Astrocyte of the cerebellum (primary cell): ENCODE results near the gene PDIA3.

Experiments
- DNase-seq: peaks from one replicate; pipeline ENCODE4 v3.0.0-alpha.2; 2011; ENCODE audit warnings: low read depth
- H3K4me3 ChIP-seq: 2 replicates; pipeline ENCODE4 v1.5.1; 2011; ENCODE audit warnings: mild to moderate bottlenecking, low read depth, low read length, moderate library complexity
- CTCF ChIP-seq: IDR thresholded peaks from 2 replicates; pipeline ENCODE4 v1.5.1; 2012; ENCODE audit warnings: low read length, low read depth, moderate library complexity, mild to moderate bottlenecking; ENCODE audit errors: missing control alignments
- in situ Hi-C: cut with HindIII; loops from 2 replicates; pipeline ENCODE4 v1.10.0; 2017; ENCODE audit warnings: low sequenced_read_pairs

PDIA3 gene

DNA sequence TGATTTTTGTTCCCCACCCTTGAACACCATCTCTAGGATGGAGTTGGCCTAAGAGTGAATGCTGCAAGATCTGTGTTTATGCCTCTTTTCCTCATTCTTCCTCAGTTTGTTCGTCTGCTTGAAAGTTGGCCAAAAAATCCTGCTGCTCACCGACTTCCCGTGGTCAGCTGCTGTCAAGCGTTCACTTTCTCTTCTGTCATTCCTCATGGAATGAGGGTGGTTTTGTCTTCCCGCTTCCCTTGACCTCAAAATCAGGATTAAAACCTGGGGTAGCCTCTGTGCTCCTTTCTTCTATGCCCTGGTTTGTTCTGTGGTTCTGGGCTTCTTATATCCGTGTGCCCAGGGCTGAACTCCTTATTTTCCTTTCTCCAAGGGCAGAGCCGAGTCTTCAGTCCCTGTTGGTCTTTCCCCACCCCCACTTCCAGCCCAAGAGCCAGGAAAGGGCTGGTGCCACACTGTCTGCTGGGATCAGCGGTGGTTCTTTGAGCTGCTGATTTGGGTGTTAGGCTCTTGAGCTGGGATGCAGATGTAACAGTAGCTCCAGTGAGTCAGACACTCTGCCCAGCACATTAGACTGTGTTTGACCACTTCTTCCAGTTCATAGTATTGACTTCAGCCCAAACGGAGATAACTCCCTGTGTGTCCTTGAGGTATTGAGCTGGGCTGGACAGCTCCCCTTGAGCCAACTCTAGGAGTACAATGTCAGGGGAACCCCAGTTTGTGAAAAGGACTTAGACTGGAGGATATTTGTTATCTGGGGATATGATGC, 48.2 kb downstream of the PDIA3 start:
- TF ChIP-seq CTCF: no peak
- H3K4me3 ChIP-seq: peak overlapping the region; percentile 2
- DNase-seq: no peak
- in situ Hi-C loops: no loop called here

GRCh38 chr15:43795197-43795596, 49.0 kb downstream of the PDIA3 start:
- no peak overlapping the region for H3K4me3 ChIP-seq
- TF ChIP-seq CTCF: no peak
- in situ Hi-C loops: no loop called here

DNA sequence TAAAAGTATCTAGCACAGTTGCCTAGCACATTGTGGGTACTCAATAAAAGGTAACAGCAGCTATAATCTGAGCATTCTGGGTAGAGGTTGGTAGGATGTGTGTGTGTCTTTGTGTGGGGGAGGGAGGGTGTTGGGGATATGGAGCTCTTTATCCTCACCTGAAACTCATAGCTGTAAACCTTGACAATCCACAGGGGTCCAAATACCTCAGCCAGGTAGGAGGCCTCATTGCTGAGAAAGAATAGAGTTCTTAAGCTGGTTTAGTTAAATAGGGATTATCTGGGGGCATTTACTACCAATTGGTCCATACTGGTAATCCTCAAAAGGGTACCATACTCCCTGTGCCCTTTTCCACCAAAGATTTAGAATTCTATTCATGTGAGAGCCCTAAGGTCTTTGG, 49.8 kb downstream of the PDIA3 start:
- in situ Hi-C loops: no loop called here
- DNase-seq: no peak
- H3K4me3 ChIP-seq: no peak overlapping the region
- no peak for TF ChIP-seq CTCF

More at GRCh38 chr15:43795197-43795596, 49.0 kb downstream of the PDIA3 start:
- DNase-seq: no peak

- TF ChIP-seq CTCF: no peak
- in situ Hi-C loops: no loop called here
- no peak for DNase-seq
- no peak overlapping the region for H3K4me3 ChIP-seq
Observed at GRCh38 chr15:43796566-43796965, 50.3 kb downstream of the PDIA3 start.

- no peak for DNase-seq
- in situ Hi-C loops: no loop called here
- no peak overlapping the region for H3K4me3 ChIP-seq
- TF ChIP-seq CTCF: no peak
Observed at GRCh38 chr15:43799209-43799944, 53.1 kb downstream of the PDIA3 start.

DNA sequence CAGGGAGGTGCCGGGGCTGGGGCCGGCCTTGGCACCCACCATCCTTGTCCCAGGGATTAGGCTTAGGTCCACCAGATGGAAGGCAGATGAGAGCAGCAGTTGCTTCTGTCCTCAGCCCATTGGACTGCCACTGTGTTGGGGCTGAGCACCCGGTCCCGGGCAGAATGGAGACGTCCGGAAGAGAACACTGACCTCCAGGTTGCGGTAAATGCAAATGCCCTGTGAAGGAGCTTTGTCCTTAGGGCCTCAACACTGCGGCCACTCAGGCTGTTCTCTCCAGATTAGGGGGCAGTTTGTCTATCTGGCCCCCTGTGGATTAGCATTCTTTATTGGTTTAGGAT, 53.7 kb downstream of the PDIA3 start, which contains the start of gene SERINC4:
SERINC4 (minus strand) TSS at position 276 of the 341 bp plus-strand sequence; CDS start at position 42, 234 bp downstream.
- peak within 1 kb of the TSS; percentile 99 for H3K4me3 ChIP-seq
- no peak for DNase-seq
- no peak for TF ChIP-seq CTCF
- in situ Hi-C loops: no loop called here
